ENCODE measurements around the gene PDE3A. TPM values are rescaled to one million over a fixed set of nuclear protein-coding genes. Genes with fewer than 3 reads are reported as not detected.

Gene PDE3A
- total RNA-seq, 1 experiment from 2014 or later: 0.80 TPM

DNA sequence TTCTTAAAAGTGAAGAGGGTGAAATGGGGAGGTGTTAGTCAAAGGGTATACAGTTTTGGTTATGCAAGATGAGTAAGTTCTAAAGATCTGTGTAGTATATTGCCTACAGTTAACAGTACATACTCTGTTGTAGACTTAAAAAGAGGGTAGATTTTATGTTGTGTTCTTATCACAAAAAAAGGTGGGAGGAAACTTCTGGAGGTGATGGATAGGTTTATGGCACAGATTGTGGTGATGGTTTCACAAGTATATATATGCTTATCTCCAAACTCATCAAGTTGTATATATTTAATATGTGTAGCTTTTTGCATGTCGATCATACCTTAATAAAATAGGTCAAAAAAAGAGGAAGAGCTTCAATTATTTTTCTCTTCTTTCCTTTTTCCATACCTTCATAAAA, 64.0 kb downstream of the PDE3A start:
- ChIA-PET POLR2A (ENCODE audit: low non-redundant PET) (no interaction called here), CTCF (no interaction called here)
- Histone ChIP-seq H3K36me3 (ENCODE audit: insufficient read depth, low read length, poor library complexity, severe bottlenecking) (no peaks in the 10 kb centered on the region), H3K4me1 (ENCODE audit: insufficient read depth, low read length, poor library complexity, severe bottlenecking) (no peaks in the 10 kb centered on the region), H3K27me3 (replicated peaks; ENCODE audit: insufficient read depth, low read depth, low read length, poor library complexity) (peaks cover 31% of the 10 kb centered on the region), H3K9me3 (ENCODE audit: low read depth, low read length, poor library complexity, severe bottlenecking) (no peaks in the 10 kb centered on the region), H3K4me3 (ENCODE audit: low read depth, low read length, poor library complexity, severe bottlenecking) (no peak overlapping the region), H3K27ac (ENCODE audit: low read depth, low read length, poor library complexity, severe bottlenecking) (no peak overlapping the region)
- no peak for DNase-seq (ENCODE audit: low spot score)
- BruUV-seq (replicated peaks): no TSS peak
- intact Hi-C loops (cut with micrococcal nuclease; ENCODE audit: unreplicated experiment): no loop called here
- no peak for TF ChIP-seq EZH2 (IDR thresholded peaks at IDR 0.05; ENCODE audit: borderline replicate concordance, low read depth, low read length, poor library complexity, severe bottlenecking)

GRCh38 chr12:20434996-20435395, 66.7 kb downstream of the PDE3A start:
- ChIA-PET CTCF (no interaction called here), POLR2A (ENCODE audit: low non-redundant PET) (no interaction called here)
- H3K9me3 ChIP-seq (ENCODE audit: low read depth, low read length, poor library complexity, severe bottlenecking): no peaks in the 10 kb centered on the region
- H3K4me1 ChIP-seq (ENCODE audit: insufficient read depth, low read length, poor library complexity, severe bottlenecking): no peaks in the 10 kb centered on the region
- no TSS peak for BruUV-seq (replicated peaks)
- intact Hi-C loops (cut with micrococcal nuclease; ENCODE audit: unreplicated experiment): no loop called here
- H3K4me3 ChIP-seq (ENCODE audit: low read depth, low read length, poor library complexity, severe bottlenecking): no peak overlapping the region
- peaks cover 27% of the 10 kb centered on the region for H3K27me3 ChIP-seq (replicated peaks; ENCODE audit: insufficient read depth, low read depth, low read length, poor library complexity)
- no peak for DNase-seq (ENCODE audit: low spot score)
- no peaks in the 10 kb centered on the region for H3K36me3 ChIP-seq (ENCODE audit: insufficient read depth, low read length, poor library complexity, severe bottlenecking)
- TF ChIP-seq, protein P1, sequence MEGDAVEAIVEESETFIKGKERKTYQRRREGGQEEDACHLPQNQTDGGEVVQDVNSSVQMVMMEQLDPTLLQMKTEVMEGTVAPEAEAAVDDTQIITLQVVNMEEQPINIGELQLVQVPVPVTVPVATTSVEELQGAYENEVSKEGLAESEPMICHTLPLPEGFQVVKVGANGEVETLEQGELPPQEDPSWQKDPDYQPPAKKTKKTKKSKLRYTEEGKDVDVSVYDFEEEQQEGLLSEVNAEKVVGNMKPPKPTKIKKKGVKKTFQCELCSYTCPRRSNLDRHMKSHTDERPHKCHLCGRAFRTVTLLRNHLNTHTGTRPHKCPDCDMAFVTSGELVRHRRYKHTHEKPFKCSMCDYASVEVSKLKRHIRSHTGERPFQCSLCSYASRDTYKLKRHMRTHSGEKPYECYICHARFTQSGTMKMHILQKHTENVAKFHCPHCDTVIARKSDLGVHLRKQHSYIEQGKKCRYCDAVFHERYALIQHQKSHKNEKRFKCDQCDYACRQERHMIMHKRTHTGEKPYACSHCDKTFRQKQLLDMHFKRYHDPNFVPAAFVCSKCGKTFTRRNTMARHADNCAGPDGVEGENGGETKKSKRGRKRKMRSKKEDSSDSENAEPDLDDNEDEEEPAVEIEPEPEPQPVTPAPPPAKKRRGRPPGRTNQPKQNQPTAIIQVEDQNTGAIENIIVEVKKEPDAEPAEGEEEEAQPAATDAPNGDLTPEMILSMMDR (conservative IDR thresholded peaks at IDR 0.05; ENCODE audit: low read depth, low read length): no peak
- TF ChIP-seq EZH2 (IDR thresholded peaks at IDR 0.05; ENCODE audit: borderline replicate concordance, low read depth, low read length, poor library complexity, severe bottlenecking): no peak
- no peak overlapping the region for H3K27ac ChIP-seq (ENCODE audit: low read depth, low read length, poor library complexity, severe bottlenecking)

GRCh38 chr12:20436316-20436715, 68.0 kb downstream of the PDE3A start:
- H3K4me1 ChIP-seq (ENCODE audit: insufficient read depth, low read length, poor library complexity, severe bottlenecking): no peaks in the 10 kb centered on the region
- H3K9me3 ChIP-seq (ENCODE audit: low read depth, low read length, poor library complexity, severe bottlenecking): no peaks in the 10 kb centered on the region
- no peak overlapping the region for H3K27ac ChIP-seq (ENCODE audit: low read depth, low read length, poor library complexity, severe bottlenecking)
- no TSS peak for BruUV-seq (replicated peaks)
- no peak overlapping the region for H3K4me3 ChIP-seq (ENCODE audit: low read depth, low read length, poor library complexity, severe bottlenecking)
- H3K27me3 ChIP-seq (replicated peaks; ENCODE audit: insufficient read depth, low read depth, low read length, poor library complexity): peaks cover 21% of the 10 kb centered on the region
- TF ChIP-seq EZH2 (IDR thresholded peaks at IDR 0.05; ENCODE audit: borderline replicate concordance, low read depth, low read length, poor library complexity, severe bottlenecking): no peak
- TF ChIP-seq, protein P1 (conservative IDR thresholded peaks at IDR 0.05; ENCODE audit: low read depth, low read length): no peak
- H3K36me3 ChIP-seq (ENCODE audit: insufficient read depth, low read length, poor library complexity, severe bottlenecking): no peaks in the 10 kb centered on the region
- ChIA-PET POLR2A (ENCODE audit: low non-redundant PET) (no interaction called here), CTCF (no interaction called here)
- intact Hi-C loops (cut with micrococcal nuclease; ENCODE audit: unreplicated experiment): no loop called here
- DNase-seq (ENCODE audit: low spot score): no peak

DNA sequence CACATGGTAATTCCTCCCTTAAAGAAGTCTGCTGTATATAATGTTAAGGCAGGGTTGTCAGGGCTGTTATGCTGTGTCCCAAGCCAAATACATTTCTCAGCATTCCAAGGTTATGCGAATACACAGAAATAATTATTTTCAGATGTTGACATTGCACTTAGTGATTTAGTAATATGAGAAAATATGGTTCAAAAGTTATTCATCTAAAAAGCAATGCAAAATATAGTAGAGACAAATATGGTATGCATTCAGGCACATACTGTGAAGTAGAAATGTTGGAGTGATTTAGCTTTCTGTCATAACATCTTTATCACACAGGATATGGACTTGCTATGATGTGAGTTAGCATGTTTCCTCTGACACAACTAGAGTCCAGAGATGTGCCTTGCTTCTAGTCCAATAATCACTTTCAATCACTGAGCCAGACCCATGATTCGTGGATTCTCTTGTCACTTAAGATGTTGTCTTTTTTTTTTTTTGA, 70.0 kb downstream of the PDE3A start:
- H3K9me3 ChIP-seq (ENCODE audit: low read depth, low read length, poor library complexity, severe bottlenecking): no peaks in the 10 kb centered on the region
- no peak overlapping the region for H3K27ac ChIP-seq (ENCODE audit: low read depth, low read length, poor library complexity, severe bottlenecking)
- H3K4me1 ChIP-seq (ENCODE audit: insufficient read depth, low read length, poor library complexity, severe bottlenecking): no peaks in the 10 kb centered on the region
- intact Hi-C loops (cut with micrococcal nuclease; ENCODE audit: unreplicated experiment): no loop called here
- peaks cover 1% of the 10 kb centered on the region for H3K27me3 ChIP-seq (replicated peaks; ENCODE audit: insufficient read depth, low read depth, low read length, poor library complexity)
- TF ChIP-seq, protein P1 (conservative IDR thresholded peaks at IDR 0.05; ENCODE audit: low read depth, low read length): no peak
- no peak for TF ChIP-seq EZH2 (IDR thresholded peaks at IDR 0.05; ENCODE audit: borderline replicate concordance, low read depth, low read length, poor library complexity, severe bottlenecking)
- no TSS peak for BruUV-seq (replicated peaks)
- POLR2A ChIA-PET (ENCODE audit: low non-redundant PET): no interaction called here
- DNase-seq (ENCODE audit: low spot score): no peak
- H3K36me3 ChIP-seq (ENCODE audit: insufficient read depth, low read length, poor library complexity, severe bottlenecking): no peaks in the 10 kb centered on the region
- H3K4me3 ChIP-seq (ENCODE audit: low read depth, low read length, poor library complexity, severe bottlenecking): no peak overlapping the region
- CTCF ChIA-PET: no interaction called here
